HepG2 (cell line): Measurements from ENCODE around the gene UBA6. TPM values are rescaled to one million over a fixed set of nuclear protein-coding genes. Genes with fewer than 3 reads are reported as not detected.

Source experiments
- AKAP8 ChIP-seq: sonication (generic); formaldehyde crosslinking; IDR thresholded peaks from 2 replicates; pipeline ENCODE4 v1.5.1; 2020; ENCODE audit warnings: mild to moderate bottlenecking, missing genetic modification reagents
- CREM ChIP-seq, 2 experiments: sonication (generic) in 1 of 2; formaldehyde crosslinking in 1 of 2; IDR thresholded peaks; 2 replicates each; pipeline versions ENCODE4 v1.4.0 to v1.6.1; 2016 to 2020; ENCODE audit warnings: antibody characterized with exemption in 1 of 2, mild to moderate bottlenecking in 1 of 2, missing genetic modification reagents in 1 of 2
- HNRNPLL ChIP-seq: fragments of 200-400 bp; formaldehyde crosslinking; IDR thresholded peaks from 2 replicates; pipeline ENCODE4 v1.6.1; 2017; ENCODE audit warnings: mild to moderate bottlenecking, low read depth, low read length; ENCODE audit not compliant: poor library complexity, severe bottlenecking
- KMT2A ChIP-seq: sonication (generic); formaldehyde crosslinking; IDR thresholded peaks from 2 replicates; pipeline ENCODE4 v1.4.0; 2020; ENCODE audit warnings: missing genetic modification reagents
- KMT2B ChIP-seq: IDR thresholded peaks from 2 replicates; pipeline ENCODE4 v1.6.1; 2016; ENCODE audit warnings: missing genetic modification reagents, missing compliant biosample characterization
- MYNN ChIP-seq: sonication (generic); formaldehyde crosslinking; IDR thresholded peaks from 2 replicates; pipeline ENCODE4 v1.4.0; 2020; ENCODE audit warnings: mild to moderate bottlenecking, low read depth, missing genetic modification reagents
- PCBP2 ChIP-seq: fragments of 200-400 bp; formaldehyde crosslinking; optimal IDR thresholded peaks from 2 replicates; pipeline ENCODE3; 2018; ENCODE audit warnings: low read length, low read depth; ENCODE audit not compliant: poor library complexity, severe bottlenecking
- RBAK ChIP-seq: sonication (generic); formaldehyde crosslinking; IDR thresholded peaks from 2 replicates; pipeline ENCODE4 v1.5.1; 2020; ENCODE audit warnings: mild to moderate bottlenecking, missing genetic modification reagents
- SP1 ChIP-seq, 2 experiments: fragments of 450-650 bp in 1 of 2; sonication (generic) in 1 of 2; formaldehyde crosslinking in 1 of 2; IDR thresholded peaks; 2 replicates each; pipeline versions ENCODE4 v1.4.0 to v1.6.1; 2016 to 2020; ENCODE audit warnings: missing genetic modification reagents in 1 of 2
- WIZ ChIP-seq: sonication (generic); formaldehyde crosslinking; IDR thresholded peaks from 2 replicates; pipeline ENCODE4 v1.5.1; 2020; ENCODE audit warnings: mild to moderate bottlenecking, missing genetic modification reagents
- YEATS2 ChIP-seq: sonication (generic); formaldehyde crosslinking; IDR thresholded peaks from 2 replicates; pipeline ENCODE4 v1.4.0; 2020; ENCODE audit warnings: missing genetic modification reagents, borderline replicate concordance
- ZC3H4 ChIP-seq: sonication (generic); formaldehyde crosslinking; IDR thresholded peaks from 2 replicates; pipeline ENCODE4 v1.4.0; 2020; ENCODE audit warnings: missing genetic modification reagents, borderline replicate concordance
- ZNF230 ChIP-seq: sonication (generic); formaldehyde crosslinking; IDR thresholded peaks from 2 replicates; pipeline ENCODE4 v1.4.0; 2020; ENCODE audit warnings: mild to moderate bottlenecking, missing genetic modification reagents
- ZNF343 ChIP-seq: sonication (generic); formaldehyde crosslinking; IDR thresholded peaks from 2 replicates; pipeline ENCODE4 v1.4.0; 2020; ENCODE audit warnings: mild to moderate bottlenecking, missing genetic modification reagents
- ZNF460 ChIP-seq: sonication (generic); formaldehyde crosslinking; IDR thresholded peaks from 2 replicates; pipeline ENCODE4 v1.5.1; 2020; ENCODE audit warnings: missing genetic modification reagents, mild to moderate bottlenecking, borderline replicate concordance
- ZNF724P ChIP-seq: sonication (generic); formaldehyde crosslinking; IDR thresholded peaks from 2 replicates; pipeline ENCODE4 v1.8.0; 2022; ENCODE audit warnings: missing genetic modification reagents, borderline replicate concordance
- polyA plus RNA-seq, 8 experiments: library from polyadenylated mRNA; depleted of rRNA in 3 of 8; stranded (reverse) in 7 of 8; unstranded in 1 of 8; fragments of >200 nt; fragmentation: Illumina TruSeq in 4 of 8; extraction: Trizol in 4 of 8; gene quantifications; 2 replicates each; pipeline versions ENCODE4 v1.2.1 to v1.2.3, GENCODE V29; 2011 to 2016; ENCODE audit warnings: low read depth in 4 of 8, missing spikeins in 1 of 8, mixed read lengths in 1 of 8; ENCODE audit not compliant: insufficient read depth in 1 of 8
- total RNA-seq, 5 experiments: library from RNA; depleted of rRNA; stranded (reverse); fragments of >200 nt; fragmentation: Illumina TruSeq; extraction: Trizol; gene quantifications; 2 replicates each; pipeline ENCODE4 v1.2.3, GENCODE V29; 2016; ENCODE audit warnings: low read depth in 1 of 5
- TF ChIP-seq, protein P1 (sequence below): sonication (generic); formaldehyde crosslinking; conservative IDR thresholded peaks from 2 replicates; pipeline ENCODE4 v1.4.0; 2020; ENCODE audit warnings: missing genetic modification reagents
- TF ChIP-seq, protein P2 (sequence below): sonication (generic); formaldehyde crosslinking; IDR thresholded peaks from 2 replicates; pipeline ENCODE4 v1.4.0; 2020; ENCODE audit warnings: mild to moderate bottlenecking, low read depth, missing genetic modification reagents
- TF ChIP-seq, protein P3 (sequence below): sonication (generic); formaldehyde crosslinking; IDR thresholded peaks from 2 replicates; pipeline ENCODE4 v1.5.0; 2020; ENCODE audit warnings: mild to moderate bottlenecking, missing genetic modification reagents
- TF ChIP-seq, protein P4 (sequence below): sonication (generic); formaldehyde crosslinking; IDR thresholded peaks from 2 replicates; pipeline ENCODE4 v1.4.0; 2020; ENCODE audit warnings: missing genetic modification reagents, borderline replicate concordance

The UBA6 gene
- total and polyA plus RNA-seq, 2 of the 13 experiments (the other 11 are each of a cell fraction or from before 2014, with no cell fraction given) = 33.3 to 75.4 TPM

DNA sequence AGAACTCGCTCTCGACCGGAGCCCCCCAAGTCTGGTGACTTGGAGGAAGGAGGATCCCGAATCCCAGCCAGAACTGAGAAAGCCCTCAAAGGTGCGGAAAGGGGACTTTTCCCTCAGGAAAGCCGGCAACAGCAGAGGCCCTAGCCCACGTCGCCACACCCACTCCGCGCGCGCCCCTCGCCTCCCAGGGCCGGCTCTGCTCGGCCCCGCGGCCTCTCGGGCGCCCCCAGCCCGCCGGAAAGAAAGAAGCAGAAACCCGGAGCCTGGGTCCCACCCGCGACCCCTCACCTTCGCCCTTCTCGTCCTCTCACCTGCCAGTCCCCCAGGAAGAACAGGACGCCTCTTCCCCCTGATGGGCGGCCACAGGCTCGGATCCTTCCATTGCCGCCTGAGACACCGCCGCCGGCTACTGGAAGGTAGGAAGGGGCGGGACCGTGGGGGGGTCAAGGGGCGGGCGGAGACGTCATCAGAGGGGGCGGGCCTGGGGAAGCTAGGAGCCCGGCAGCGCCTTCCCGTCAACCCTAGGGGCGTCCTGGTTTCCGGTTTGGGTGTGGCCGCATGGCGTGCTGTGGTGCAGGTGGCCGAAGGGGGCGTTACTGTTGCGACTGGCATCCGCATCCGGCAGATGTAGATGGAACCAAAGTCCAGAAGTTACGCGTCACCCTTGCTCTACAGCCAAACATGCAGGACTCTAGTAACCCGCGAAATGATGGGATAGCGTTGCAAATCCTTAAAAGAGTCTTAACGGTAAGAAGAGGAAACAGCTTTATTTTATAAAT, at the start of gene UBA6 (continued):
- TF ChIP-seq, protein P1, sequence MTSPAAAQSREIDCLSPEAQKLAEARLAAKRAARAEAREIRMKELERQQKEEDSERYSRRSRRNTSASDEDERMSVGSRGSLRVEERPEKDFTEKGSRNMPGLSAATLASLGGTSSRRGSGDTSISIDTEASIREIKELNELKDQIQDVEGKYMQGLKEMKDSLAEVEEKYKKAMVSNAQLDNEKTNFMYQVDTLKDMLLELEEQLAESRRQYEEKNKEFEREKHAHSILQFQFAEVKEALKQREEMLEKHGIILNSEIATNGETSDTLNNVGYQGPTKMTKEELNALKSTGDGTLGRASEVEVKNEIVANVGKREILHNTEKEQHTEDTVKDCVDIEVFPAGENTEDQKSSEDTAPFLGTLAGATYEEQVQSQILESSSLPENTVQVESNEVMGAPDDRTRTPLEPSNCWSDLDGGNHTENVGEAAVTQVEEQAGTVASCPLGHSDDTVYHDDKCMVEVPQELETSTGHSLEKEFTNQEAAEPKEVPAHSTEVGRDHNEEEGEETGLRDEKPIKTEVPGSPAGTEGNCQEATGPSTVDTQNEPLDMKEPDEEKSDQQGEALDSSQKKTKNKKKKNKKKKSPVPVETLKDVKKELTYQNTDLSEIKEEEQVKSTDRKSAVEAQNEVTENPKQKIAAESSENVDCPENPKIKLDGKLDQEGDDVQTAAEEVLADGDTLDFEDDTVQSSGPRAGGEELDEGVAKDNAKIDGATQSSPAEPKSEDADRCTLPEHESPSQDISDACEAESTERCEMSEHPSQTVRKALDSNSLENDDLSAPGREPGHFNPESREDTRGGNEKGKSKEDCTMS = no peak
- TF ChIP-seq RBAK (CRISPR knock-in tag) (no peak), MYNN (CRISPR knock-in tag) (no peak), CREM (IDR thresholded peaks at IDR 0.05) (peak; percentile 88), CREM (CRISPR knock-in tag; IDR thresholded peaks at IDR 0.05) (no peak), WIZ (CRISPR knock-in tag) (peak; percentile 51; the same call in 1 of the 2 replicates), KMT2A (CRISPR knock-in tag) (peak; percentile 85), ZNF460 (CRISPR knock-in tag) (no peak; the same call in 1 of the 2 replicates), AKAP8 (CRISPR knock-in tag) (no peak), SP1 (IDR thresholded peaks at IDR 0.05) (no peak), SP1 (CRISPR knock-in tag; IDR thresholded peaks at IDR 0.05) (peak; percentile 94), ZNF343 (CRISPR knock-in tag) (peak; percentile 84), ZC3H4 (CRISPR knock-in tag) (0 out of 2 replicates have a peak, but pooled peaks have one; percentile 35), HNRNPLL (peak; percentile 45), ZNF724P (0 out of 2 replicates have a peak, but pooled peaks have one; percentile 9), PCBP2 (no peak), KMT2B (peak; percentile 64), ZNF230 (no peak), YEATS2 (peak; percentile 91)
- TF ChIP-seq, protein P2, sequence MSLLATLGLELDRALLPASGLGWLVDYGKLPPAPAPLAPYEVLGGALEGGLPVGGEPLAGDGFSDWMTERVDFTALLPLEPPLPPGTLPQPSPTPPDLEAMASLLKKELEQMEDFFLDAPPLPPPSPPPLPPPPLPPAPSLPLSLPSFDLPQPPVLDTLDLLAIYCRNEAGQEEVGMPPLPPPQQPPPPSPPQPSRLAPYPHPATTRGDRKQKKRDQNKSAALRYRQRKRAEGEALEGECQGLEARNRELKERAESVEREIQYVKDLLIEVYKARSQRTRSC (CRISPR knock-in tag) = no peak
- TF ChIP-seq, protein P3, sequence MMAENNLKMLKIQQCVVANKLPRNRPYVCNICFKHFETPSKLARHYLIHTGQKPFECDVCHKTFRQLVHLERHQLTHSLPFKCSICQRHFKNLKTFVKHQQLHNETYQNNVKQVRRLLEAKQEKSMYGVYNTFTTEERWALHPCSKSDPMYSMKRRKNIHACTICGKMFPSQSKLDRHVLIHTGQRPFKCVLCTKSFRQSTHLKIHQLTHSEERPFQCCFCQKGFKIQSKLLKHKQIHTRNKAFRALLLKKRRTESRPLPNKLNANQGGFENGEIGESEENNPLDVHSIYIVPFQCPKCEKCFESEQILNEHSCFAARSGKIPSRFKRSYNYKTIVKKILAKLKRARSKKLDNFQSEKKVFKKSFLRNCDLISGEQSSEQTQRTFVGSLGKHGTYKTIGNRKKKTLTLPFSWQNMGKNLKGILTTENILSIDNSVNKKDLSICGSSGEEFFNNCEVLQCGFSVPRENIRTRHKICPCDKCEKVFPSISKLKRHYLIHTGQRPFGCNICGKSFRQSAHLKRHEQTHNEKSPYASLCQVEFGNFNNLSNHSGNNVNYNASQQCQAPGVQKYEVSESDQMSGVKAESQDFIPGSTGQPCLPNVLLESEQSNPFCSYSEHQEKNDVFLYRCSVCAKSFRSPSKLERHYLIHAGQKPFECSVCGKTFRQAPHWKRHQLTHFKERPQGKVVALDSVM (CRISPR knock-in tag) = 0 out of 2 replicates have a peak, but pooled peaks have one; percentile 18
- TF ChIP-seq, protein P4, sequence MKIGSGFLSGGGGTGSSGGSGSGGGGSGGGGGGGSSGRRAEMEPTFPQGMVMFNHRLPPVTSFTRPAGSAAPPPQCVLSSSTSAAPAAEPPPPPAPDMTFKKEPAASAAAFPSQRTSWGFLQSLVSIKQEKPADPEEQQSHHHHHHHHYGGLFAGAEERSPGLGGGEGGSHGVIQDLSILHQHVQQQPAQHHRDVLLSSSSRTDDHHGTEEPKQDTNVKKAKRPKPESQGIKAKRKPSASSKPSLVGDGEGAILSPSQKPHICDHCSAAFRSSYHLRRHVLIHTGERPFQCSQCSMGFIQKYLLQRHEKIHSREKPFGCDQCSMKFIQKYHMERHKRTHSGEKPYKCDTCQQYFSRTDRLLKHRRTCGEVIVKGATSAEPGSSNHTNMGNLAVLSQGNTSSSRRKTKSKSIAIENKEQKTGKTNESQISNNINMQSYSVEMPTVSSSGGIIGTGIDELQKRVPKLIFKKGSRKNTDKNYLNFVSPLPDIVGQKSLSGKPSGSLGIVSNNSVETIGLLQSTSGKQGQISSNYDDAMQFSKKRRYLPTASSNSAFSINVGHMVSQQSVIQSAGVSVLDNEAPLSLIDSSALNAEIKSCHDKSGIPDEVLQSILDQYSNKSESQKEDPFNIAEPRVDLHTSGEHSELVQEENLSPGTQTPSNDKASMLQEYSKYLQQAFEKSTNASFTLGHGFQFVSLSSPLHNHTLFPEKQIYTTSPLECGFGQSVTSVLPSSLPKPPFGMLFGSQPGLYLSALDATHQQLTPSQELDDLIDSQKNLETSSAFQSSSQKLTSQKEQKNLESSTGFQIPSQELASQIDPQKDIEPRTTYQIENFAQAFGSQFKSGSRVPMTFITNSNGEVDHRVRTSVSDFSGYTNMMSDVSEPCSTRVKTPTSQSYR (CRISPR knock-in tag) = 0 out of 2 replicates have a peak, but pooled peaks have one; percentile 16
